ENCODE results near the gene TMCC2. TPM values are rescaled to one million over a fixed set of nuclear protein-coding genes. Genes with fewer than 3 reads are reported as not detected.

The TMCC2 gene
- total and polyA plus RNA-seq, 2 of the 4 experiments (the other 2 are of a cell fraction) = 2.0 to 4.2 TPM

DNA sequence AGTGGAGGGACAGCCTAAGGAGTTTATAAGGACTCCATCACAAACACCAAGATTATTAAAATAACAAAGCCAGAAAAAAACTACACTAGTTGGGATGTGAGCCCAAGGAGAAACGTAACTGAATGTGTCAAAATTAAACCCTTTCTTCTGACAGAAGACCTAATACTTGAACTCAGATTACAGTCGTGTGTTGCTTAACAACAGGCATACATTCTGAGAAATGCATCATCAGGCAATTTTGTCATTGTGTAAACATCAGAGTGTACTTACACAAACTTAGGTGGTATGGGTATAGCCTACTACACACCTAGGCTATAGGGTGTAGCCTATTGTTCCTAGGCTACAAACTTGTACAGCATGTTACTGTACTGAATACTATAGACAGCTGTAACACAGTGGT, 39.6 kb upstream of the TMCC2 start:
- Histone ChIP-seq H3K9me3 (ENCODE audit: control insufficient read depth, insufficient read depth, low read length) (no peaks in the 10 kb centered on the region), H2BK15ac (ENCODE audit: low read depth, low read length) (no peak overlapping the region), H3K9me1 (ENCODE audit: insufficient read depth, low read length) (peaks cover 17% of the 10 kb centered on the region), H4K8ac (ENCODE audit: low read depth in 2 of 2, low read length in 2 of 2) (no peak overlapping the region), H3K23ac (ENCODE audit: low read depth, low read length) (no peak overlapping the region), H2AK5ac (ENCODE audit: low read depth, low read length) (no peak overlapping the region), H3K27ac (ENCODE audit: insufficient read depth, low read length) (no peak overlapping the region), H3K14ac (replicated peaks; ENCODE audit: low read depth, low read length) (no peak overlapping the region), H2BK120ac (ENCODE audit: low read depth, low read length) (no peak overlapping the region), H3K36me3 (ENCODE audit: control insufficient read depth, insufficient read depth, low read length) (peaks cover 3% of the 10 kb centered on the region; the same call in 1 of the 2 replicates), H2BK20ac (ENCODE audit: low read depth, low read length) (no peak overlapping the region), H2AFZ (replicated peaks; ENCODE audit: low read length, poor library complexity) (no peak overlapping the region), H3K18ac (ENCODE audit: low read depth, low read length) (no peak overlapping the region), H3K4ac (ENCODE audit: low read depth, low read length) (no peak overlapping the region), H3K79me1 (ENCODE audit: low read depth in 1 of 2, low read length in 2 of 2) (peaks cover 56 to 92% of the 10 kb centered on the region in 2 experiments), H2AK9ac (replicated peaks; ENCODE audit: low read depth, low read length, poor library complexity) (no peak overlapping the region), H4K5ac (ENCODE audit: low read depth, low read length) (no peak overlapping the region), H4K91ac (ENCODE audit: insufficient read depth, low read depth, low read length) (no peak overlapping the region), H3K4me1 (ENCODE audit: control insufficient read depth, insufficient read depth, low read length) (peaks cover 20% of the 10 kb centered on the region), H3K56ac (ENCODE audit: extremely low read depth, insufficient read depth, low read length) (no peak overlapping the region), H3K27me3 (ENCODE audit: control insufficient read depth, insufficient read depth, low read length) (no peaks in the 10 kb centered on the region), H4K20me1 (ENCODE audit: insufficient read depth, low read length) (peaks cover 28% of the 10 kb centered on the region), H3K4me2 (ENCODE audit: low read depth, low read length) (no peak overlapping the region), H3K4me3 (ENCODE audit: insufficient read depth, low read depth, low read length) (no peak overlapping the region), H3K9ac (ENCODE audit: low read depth, low read length) (no peak overlapping the region), H2BK5ac (ENCODE audit: low read depth, low read length, poor library complexity, severe bottlenecking) (no peak overlapping the region)
- DNase-seq = peak; percentile 44
- CTCF ChIA-PET = interaction anchor here (1.1 kb wide), 1 partner anchor 15 kb away, joined by 3 read pairs; no protein-coding TSS in a partner anchor
- TF ChIP-seq POLR2A (IDR thresholded peaks at IDR 0.05; ENCODE audit: low read depth, low read length) (no peak), CEBPB (IDR thresholded peaks at IDR 0.05; ENCODE audit: low read depth, low read length) (peak; percentile 72)
- ATAC-seq (ENCODE audit: low read depth) = no peak
- BruUV-seq (replicated peaks) = no TSS peak
- POLR2A ChIA-PET (ENCODE audit: unreplicated experiment) = no interaction called here
- intact Hi-C loops (cut with micrococcal nuclease) = no loop called here
- no CpG with 5 or more reads among the region's 2 CpGs for WGBS, 2 experiments (ENCODE audit: extremely low coverage in 2 of 2, insufficient read length in 1 of 2)
- dilution Hi-C loops (cut with HindIII; ENCODE audit: low sequenced_read_pairs, unreplicated experiment) = no loop called here
- in situ Hi-C loops (cut with MboI; ENCODE audit: low sequenced_read_pairs) = no loop called here
